ENCODE results near the gene DUOXA2.

DUOXA2 gene

DNA sequence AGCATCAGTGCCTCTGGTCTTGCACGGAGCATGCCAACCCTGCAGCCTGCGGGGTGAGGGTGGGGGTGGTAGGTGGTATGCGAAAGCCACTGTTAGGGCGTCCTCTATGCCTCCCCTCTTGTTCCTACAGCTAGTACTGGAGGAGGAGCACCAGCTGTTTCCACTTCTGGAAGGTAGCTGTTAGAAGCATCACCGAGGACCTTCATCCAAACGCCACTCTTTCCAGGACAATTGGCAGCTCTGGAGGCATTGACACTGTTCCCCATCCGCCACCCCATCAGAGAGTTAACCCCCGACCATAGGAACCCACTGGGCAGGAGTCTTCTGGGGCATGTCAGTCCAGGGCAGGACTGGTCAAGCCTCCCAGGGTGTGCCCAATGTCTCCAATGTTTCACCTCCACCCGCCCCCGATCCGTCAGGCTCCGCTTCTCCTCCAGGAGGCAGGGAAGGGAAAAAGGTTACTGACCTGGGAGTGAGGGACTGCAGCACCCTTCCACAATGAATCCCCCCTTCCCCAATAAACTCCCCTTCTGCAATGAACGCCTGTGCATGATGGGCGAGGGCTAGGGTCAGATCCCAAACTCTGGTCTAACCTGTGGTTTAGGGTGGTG is 641 bp upstream of the DUOXA2 start:
- TF ChIP-seq GATA2 (IDR thresholded peaks at IDR 0.05; ENCODE audit: low read depth, low read length) (no peak), GATA3 (IDR thresholded peaks at IDR 0.05; ENCODE audit: low read depth, low read length) (no peak)

- TF ChIP-seq GATA3 (IDR thresholded peaks at IDR 0.05; ENCODE audit: low read depth, low read length) (no peak), GATA2 (IDR thresholded peaks at IDR 0.05; ENCODE audit: low read depth, low read length) (no peak)
These were observed 592 bp downstream of the DUOXA2 start for GRCh38 chr15:45114751-45115085.

DNA sequence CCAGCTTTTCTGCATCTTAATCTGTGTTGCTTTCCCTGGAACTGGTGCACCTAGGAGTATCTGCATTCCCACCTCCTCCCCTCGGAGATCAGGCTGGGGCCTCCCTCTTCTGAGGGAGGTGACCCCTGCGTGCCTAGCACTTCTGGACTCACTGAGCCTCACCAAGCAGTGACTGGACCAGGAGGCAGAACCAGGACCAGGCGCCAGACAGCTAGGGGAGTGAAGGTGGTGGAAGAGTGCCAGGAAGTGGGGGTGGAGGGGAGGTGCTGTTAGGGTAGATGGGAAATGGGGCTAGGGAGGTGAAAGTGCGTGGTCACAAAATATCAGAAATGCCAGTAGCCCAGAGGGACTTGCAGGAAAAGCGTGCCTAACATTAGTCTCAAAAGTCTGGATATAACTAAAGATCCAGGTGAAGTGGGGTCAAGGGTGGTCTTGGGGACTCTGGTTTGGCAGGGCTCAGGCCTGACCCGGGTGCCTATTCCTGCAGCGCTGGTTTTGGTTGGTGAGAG is 1.2 kb downstream of the DUOXA2 start:
- no peak for TF ChIP-seq GATA2 (IDR thresholded peaks at IDR 0.05; ENCODE audit: low read depth, low read length)
- no peak for TF ChIP-seq GATA3 (IDR thresholded peaks at IDR 0.05; ENCODE audit: low read depth, low read length)

- TF ChIP-seq GATA2 (IDR thresholded peaks at IDR 0.05; ENCODE audit: low read depth, low read length) (no peak), GATA3 (IDR thresholded peaks at IDR 0.05; ENCODE audit: low read depth, low read length) (no peak)
These were observed 1.9 kb downstream of the DUOXA2 start for GRCh38 chr15:45116006-45116481.

DNA sequence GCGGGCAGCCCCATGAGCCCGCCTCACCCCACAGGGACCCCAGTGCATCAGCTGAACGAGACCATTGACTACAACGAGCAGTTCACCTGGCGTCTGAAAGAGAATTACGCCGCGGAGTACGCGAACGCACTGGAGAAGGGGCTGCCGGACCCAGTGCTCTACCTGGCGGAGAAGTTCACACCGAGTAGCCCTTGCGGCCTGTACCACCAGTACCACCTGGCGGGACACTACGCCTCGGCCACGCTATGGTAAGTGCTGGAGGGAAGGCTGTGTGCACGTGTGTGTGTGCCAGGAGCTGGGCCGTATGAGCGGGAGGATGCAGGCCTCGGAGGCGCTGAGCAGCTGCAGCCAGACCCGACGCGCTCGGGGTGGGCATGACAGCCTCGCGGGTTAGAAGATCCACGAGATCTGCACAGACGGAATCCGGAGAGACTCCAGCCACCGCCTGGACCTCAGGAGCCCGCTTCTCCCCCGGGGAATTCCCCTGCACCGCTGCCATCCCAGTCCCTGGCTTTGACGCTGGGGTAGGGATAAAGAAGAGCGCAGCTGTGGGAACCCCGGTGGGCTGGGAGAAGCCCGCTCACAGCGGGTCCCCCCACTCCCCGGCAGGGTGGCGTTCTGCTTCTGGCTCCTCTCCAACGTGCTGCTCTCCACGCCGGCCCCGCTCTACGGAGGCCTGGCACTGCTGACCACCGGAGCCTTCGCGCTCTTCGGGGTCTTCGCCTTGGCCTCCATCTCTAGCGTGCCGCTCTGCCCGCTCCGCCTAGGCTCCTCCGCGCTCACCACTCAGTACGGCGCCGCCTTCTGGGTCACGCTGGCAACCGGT is 2.6 kb downstream of the DUOXA2 start:
- TF ChIP-seq GATA2 (IDR thresholded peaks at IDR 0.05; ENCODE audit: low read depth, low read length) (no peak), GATA3 (IDR thresholded peaks at IDR 0.05; ENCODE audit: low read depth, low read length) (no peak)

- no peak for TF ChIP-seq GATA2 (IDR thresholded peaks at IDR 0.05; ENCODE audit: low read depth, low read length)
- no peak for TF ChIP-seq GATA3 (IDR thresholded peaks at IDR 0.05; ENCODE audit: low read depth, low read length)
These were observed 3.4 kb downstream of the DUOXA2 start for GRCh38 chr15:45117308-45118130.

DNA sequence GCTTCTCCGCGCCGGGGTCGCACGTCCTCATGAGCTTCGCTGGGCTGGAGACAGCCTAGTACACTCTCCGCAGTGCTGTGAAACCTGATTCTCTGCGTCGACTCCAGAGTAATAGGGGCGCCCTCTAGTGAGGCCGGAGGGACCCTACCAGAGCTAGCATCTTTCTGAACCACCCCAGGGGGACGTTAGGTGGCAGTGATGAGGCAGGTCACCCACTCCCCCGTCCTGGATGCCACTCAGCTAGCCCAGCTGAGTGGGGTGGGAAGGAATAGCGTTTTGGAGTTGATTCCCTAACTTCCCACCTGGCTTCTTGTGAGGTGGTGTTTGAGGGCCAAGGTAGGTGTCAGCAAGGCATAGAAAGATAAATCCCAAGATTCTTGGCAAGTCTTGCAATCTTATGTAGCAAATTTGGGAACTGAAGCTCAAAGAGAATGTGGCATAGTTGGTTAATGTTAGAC is 4.0 kb downstream of the DUOXA2 start:
- no peak for TF ChIP-seq GATA2 (IDR thresholded peaks at IDR 0.05; ENCODE audit: low read depth, low read length)
- no peak for TF ChIP-seq GATA3 (IDR thresholded peaks at IDR 0.05; ENCODE audit: low read depth, low read length)

GRCh38 chr15:45118996-45119395 is 4.9 kb downstream of the DUOXA2 start:
- no peak for TF ChIP-seq GATA3 (IDR thresholded peaks at IDR 0.05; ENCODE audit: low read depth, low read length)
- TF ChIP-seq GATA2 (IDR thresholded peaks at IDR 0.05; ENCODE audit: low read depth, low read length), result no peak

GRCh38 chr15:45120081-45120972 is 6.2 kb downstream of the DUOXA2 start:
- TF ChIP-seq GATA3 (IDR thresholded peaks at IDR 0.05; ENCODE audit: low read depth, low read length) (no peak), GATA2 (IDR thresholded peaks at IDR 0.05; ENCODE audit: low read depth, low read length) (no peak)

DNA sequence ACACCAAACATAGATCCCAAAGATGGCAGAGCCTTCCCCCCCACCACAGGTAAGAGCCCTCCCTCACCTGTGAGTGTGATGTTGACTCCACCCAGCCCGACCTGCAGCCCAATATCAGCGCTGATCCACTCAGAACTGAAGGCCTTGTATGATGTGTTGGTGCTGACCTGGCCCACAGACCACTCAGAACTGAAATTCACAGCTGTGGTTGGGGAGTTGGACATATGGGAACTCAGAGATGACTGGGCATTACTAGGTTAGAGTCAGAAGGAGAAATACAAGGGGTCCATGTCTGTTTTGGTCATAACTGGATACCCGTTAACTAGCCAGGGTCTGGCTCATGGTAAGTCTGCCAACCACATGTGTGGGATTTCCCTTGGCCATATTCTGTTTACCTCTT is 6.9 kb downstream of the DUOXA2 start:
- TF ChIP-seq GATA3 (IDR thresholded peaks at IDR 0.05; ENCODE audit: low read depth, low read length), result no peak
- TF ChIP-seq GATA2 (IDR thresholded peaks at IDR 0.05; ENCODE audit: low read depth, low read length), result no peak

- TF ChIP-seq GATA3 (IDR thresholded peaks at IDR 0.05; ENCODE audit: low read depth, low read length) (no peak), GATA2 (IDR thresholded peaks at IDR 0.05; ENCODE audit: low read depth, low read length) (no peak)
These were observed 7.7 kb downstream of the DUOXA2 start for GRCh38 chr15:45121706-45122417.

GRCh38 chr15:45122719-45123118 is 8.6 kb downstream of the DUOXA2 start:
- TF ChIP-seq GATA3 (IDR thresholded peaks at IDR 0.05; ENCODE audit: low read depth, low read length) (no peak), GATA2 (IDR thresholded peaks at IDR 0.05; ENCODE audit: low read depth, low read length) (no peak)

DNA sequence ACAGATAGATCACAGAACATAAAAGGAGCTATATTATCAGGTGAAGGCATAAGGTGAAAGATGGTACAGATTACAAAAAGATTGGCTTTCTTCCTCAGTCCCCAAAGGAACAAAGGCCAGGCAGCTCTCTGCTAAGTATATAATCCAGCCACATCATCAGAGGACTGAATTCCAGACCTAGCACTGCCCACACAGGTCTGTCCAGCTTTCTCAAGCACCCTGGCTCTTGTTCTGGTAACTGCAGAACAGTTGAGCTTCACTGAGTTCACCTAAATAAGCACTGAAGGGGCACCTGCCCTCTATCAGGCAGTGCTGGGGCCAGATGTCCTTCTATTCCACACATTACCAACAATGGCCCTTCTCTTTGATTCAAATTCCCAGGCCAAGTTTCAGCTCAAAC is 9.3 kb downstream of the DUOXA2 start:
- TF ChIP-seq GATA2 (IDR thresholded peaks at IDR 0.05; ENCODE audit: low read depth, low read length), result no peak
- no peak for TF ChIP-seq GATA3 (IDR thresholded peaks at IDR 0.05; ENCODE audit: low read depth, low read length)
